Measurements from ENCODE around the gene PSEN2. TPM values are rescaled to one million over a fixed set of nuclear protein-coding genes. Genes with fewer than 3 reads are reported as not detected.

PSEN2 gene
- total and polyA plus RNA-seq, 2 donors = 4.3 to 7.5 TPM

DNA sequence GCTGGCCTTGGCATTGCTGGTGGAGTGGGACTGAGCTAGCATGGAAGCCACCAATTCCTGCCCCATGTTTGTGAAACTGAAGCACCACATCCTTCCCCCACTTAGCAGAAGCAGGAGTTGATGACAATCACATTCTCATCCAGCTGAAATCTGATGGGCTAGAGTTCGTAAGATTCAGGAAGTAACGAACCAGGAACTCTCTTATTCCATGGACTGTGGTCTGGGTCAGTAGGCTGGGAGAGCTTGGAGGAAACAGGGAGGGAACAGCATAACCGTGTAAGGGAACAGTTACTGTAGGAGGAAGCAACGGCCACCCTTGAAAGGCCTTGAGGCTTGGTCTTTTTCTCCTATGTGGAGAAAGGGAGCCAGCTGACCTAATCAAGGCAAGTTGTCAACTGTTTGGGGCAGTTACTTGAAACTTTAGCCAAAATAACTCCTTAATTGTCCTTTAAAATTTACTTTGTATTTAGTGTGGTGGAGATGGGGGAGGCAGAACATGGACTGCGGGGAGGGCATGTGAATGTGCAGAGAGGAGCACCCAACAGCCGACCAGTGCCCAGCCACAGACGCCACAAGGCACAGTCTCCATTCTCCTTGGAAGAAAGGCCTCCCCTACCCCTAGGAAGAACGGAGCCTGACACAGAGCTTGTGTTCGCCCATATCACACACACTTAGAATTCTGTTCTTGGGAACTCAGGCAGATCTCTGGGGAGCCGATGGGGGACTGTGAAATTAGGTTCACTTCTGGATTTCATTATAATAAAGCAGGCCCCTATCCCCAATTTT, 67.7 kb downstream of the PSEN2 start:
- Histone ChIP-seq H3K4me3 (ENCODE audit: low read length in 2 of 2) (no peak overlapping the region), H3K36me3 (ENCODE audit: control insufficient read depth in 2 of 2, insufficient read depth in 2 of 2, low read length in 1 of 2) (no peaks in the 10 kb centered on the region), H3K27ac (ENCODE audit: low read depth in 1 of 2, low read length in 1 of 2) (peak overlapping the region in 1 of 2 donors; percentile 33), H3K9me3 (ENCODE audit: control insufficient read depth in 2 of 2, insufficient read depth in 1 of 2, low read length in 1 of 2) (no peaks in the 10 kb centered on the region), H3K4me1 (ENCODE audit: control insufficient read depth in 2 of 2, insufficient read depth in 2 of 2, low read length in 2 of 2) (peaks cover 18 to 20% of the 10 kb centered on the region in 2 donors), H3K27me3 (ENCODE audit: control insufficient read depth in 2 of 2, insufficient read depth in 1 of 2, low read length in 1 of 2) (no peaks in the 10 kb centered on the region)
- DNase-seq (ENCODE audit: low read depth in 6 of 9, low spot score in 9 of 9) = no peak
- 91% methylated on average over 10 of the region's 10 CpGs for WGBS

DNA sequence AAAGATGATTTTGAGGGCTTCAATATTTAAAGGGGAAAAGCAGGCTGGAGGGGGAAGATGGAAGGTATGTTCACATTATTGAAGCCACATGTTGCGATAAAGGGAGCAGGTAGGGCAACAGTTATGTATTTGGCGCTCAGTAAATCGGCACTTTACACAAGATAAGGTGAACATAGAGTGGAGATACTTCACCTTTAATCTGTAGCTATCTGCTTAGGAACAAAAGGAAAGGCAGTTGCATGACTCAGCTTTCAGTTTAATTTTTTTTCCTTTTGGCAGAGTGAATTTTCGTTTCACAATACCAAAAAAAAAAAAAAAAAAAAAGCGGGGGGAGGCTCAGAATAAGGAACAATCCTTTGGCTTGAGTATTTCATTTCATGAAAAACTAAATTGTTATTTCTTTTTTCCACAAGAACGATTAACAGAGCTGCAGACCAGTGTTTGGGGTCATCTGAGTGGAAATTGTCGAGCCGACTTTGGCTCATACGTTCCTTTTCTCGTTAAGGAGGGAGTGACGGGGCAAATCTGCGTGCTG, 68.6 kb downstream of the PSEN2 start:
- WGBS = 4% methylated on average over 12 of the region's 12 CpGs
- H3K36me3 ChIP-seq (ENCODE audit: control insufficient read depth in 2 of 2, insufficient read depth in 2 of 2, low read length in 1 of 2) = no peaks in the 10 kb centered on the region
- H3K27ac ChIP-seq (ENCODE audit: low read depth in 1 of 2, low read length in 1 of 2) = peak overlapping the region; percentile 98 to 99
- H3K4me1 ChIP-seq (ENCODE audit: control insufficient read depth in 2 of 2, insufficient read depth in 2 of 2, low read length in 2 of 2) = peaks cover 20 to 21% of the 10 kb centered on the region in 2 donors
- DNase-seq (ENCODE audit: low read depth in 6 of 9, low spot score in 9 of 9) = peak in 1 of 9 donors; percentile 41
- H3K4me3 ChIP-seq (ENCODE audit: low read length in 2 of 2) = peak overlapping the region; percentile 67 to 78
- H3K27me3 ChIP-seq (ENCODE audit: control insufficient read depth in 2 of 2, insufficient read depth in 1 of 2, low read length in 1 of 2) = no peaks in the 10 kb centered on the region
- no peaks in the 10 kb centered on the region for H3K9me3 ChIP-seq (ENCODE audit: control insufficient read depth in 2 of 2, insufficient read depth in 1 of 2, low read length in 1 of 2)

DNA sequence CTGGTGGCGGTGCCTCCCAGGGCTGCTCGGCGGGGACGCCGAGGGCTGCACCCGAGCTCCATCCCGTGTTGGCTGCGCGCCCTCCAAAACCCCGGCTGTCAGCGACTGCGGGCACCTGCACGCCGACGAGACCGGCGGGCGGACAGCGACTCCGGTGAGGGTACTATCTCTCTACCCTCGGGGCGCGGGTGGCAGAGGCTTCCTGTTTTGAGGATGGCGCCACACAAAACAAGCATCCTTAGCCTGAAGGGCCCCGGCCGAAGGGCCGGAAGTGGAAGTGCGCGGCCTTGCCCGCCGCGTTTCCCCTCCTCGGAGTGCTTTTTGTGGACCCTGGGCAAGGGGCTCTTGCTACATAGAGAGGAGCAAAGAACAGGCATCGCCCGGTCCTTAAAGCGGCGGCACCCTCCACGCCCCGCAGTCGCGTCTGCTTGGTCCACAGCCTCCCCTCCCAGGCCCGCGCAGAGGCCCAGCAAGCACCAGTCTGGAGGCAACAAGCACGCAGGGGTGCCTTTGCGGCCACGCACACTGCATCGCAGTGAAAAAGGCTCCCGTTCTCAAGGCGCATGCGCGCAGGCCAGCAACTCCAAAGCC, 69.1 kb downstream of the PSEN2 start:
- DNase-seq (ENCODE audit: low read depth in 6 of 9, low spot score in 9 of 9) = peak in 2 of 9 donors; percentile 63 to 97
- H3K9me3 ChIP-seq (ENCODE audit: control insufficient read depth in 2 of 2, insufficient read depth in 1 of 2, low read length in 1 of 2) = no peaks in the 10 kb centered on the region
- no peaks in the 10 kb centered on the region for H3K36me3 ChIP-seq (ENCODE audit: control insufficient read depth in 2 of 2, insufficient read depth in 2 of 2, low read length in 1 of 2)
- H3K4me1 ChIP-seq (ENCODE audit: control insufficient read depth in 2 of 2, insufficient read depth in 2 of 2, low read length in 2 of 2) = peaks cover 20 to 21% of the 10 kb centered on the region in 2 donors
- peak overlapping the region; percentile 98 to 99 for H3K27ac ChIP-seq (ENCODE audit: low read depth in 1 of 2, low read length in 1 of 2)
- H3K27me3 ChIP-seq (ENCODE audit: control insufficient read depth in 2 of 2, insufficient read depth in 1 of 2, low read length in 1 of 2) = no peaks in the 10 kb centered on the region
- WGBS = under 1% methylated on average over 51 of the region's 51 CpGs
- H3K4me3 ChIP-seq (ENCODE audit: low read length in 2 of 2) = peak overlapping the region; percentile 67 to 78

DNA sequence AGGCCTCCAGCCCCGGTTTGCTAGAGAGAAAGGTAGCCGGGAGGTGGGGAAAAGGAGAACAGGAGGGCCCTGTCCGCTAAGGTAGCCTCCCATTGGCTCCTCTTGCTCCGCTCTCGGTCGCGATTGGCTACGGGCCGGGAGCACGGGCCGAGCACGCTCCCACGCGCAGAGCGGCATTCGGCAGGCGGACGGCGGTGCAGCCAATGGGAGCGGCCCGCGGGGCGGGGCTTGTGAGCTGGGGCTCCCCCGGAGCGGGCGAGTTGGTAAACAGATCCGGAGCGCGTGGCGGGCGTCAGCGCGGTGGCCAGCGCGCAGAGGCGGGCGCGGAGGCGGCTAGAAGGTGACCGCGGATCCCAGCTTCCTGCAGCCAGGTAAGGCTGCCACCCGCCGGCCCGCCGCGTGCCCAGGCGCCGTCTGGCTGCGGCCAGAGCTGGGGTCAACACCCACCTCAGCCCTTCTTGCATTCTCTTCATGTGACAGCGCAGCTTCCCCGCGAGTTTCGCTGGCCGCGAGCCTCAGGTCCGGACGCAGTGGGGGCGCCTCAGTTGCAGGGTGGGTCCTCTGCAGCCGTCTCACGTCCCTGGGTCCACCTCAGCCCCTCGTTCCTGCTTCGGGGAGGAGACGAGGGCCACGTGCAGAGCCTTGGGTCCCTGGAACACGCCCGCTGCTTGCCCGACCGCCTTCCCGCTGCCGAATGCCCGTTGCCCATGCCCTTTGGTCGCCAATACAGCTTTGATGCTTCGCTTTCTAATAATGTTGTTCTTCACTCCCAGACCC, 69.8 kb downstream of the PSEN2 start, which contains the start of gene COQ8A:
COQ8A (plus strand) TSS at position 266 of the 777 bp plus-strand sequence. CDS start 21,092 bp downstream, outside the sequence.
- H3K36me3 ChIP-seq (ENCODE audit: control insufficient read depth in 2 of 2, insufficient read depth in 2 of 2, low read length in 1 of 2) = peaks cover 0 to 3% of the 10 kb centered on the region in 2 donors
- H3K4me1 ChIP-seq (ENCODE audit: control insufficient read depth in 2 of 2, insufficient read depth in 2 of 2, low read length in 2 of 2) = peaks cover 20 to 21% of the 10 kb centered on the region in 2 donors
- DNase-seq (ENCODE audit: low read depth in 6 of 9, low spot score in 9 of 9) = peak in 8 of 9 donors; percentile 96 to 99 (median 98)
- H3K27me3 ChIP-seq (ENCODE audit: control insufficient read depth in 2 of 2, insufficient read depth in 1 of 2, low read length in 1 of 2) = no peaks in the 10 kb centered on the region
- no peaks in the 10 kb centered on the region for H3K9me3 ChIP-seq (ENCODE audit: control insufficient read depth in 2 of 2, insufficient read depth in 1 of 2, low read length in 1 of 2)
- under 1% methylated on average over 73 of the region's 73 CpGs for WGBS
- H3K27ac ChIP-seq (ENCODE audit: low read depth in 1 of 2, low read length in 1 of 2) = peak within 1 kb of the TSS; percentile 98 to 99
- peak within 1 kb of the TSS; percentile 78 to 84 for H3K4me3 ChIP-seq (ENCODE audit: low read length in 2 of 2)

DNA sequence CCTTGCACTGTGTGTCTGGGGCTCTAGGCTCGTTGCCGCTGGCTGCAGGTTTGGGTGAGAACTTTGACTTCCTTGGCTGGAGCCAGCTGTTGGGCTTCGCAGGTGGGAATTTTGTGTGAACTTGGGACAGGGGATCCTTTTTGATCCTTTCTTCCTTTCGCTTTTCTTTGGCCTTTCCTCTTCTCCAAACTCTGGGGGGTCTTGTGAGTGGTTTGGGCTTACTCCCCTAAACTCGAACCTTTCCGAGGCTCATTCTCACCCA, 70.3 kb downstream of the PSEN2 start:
- no peak for DNase-seq (ENCODE audit: low read depth in 6 of 9, low spot score in 9 of 9)
- Histone ChIP-seq H3K27me3 (ENCODE audit: control insufficient read depth in 2 of 2, insufficient read depth in 1 of 2, low read length in 1 of 2) (no peaks in the 10 kb centered on the region), H3K4me3 (ENCODE audit: low read length in 2 of 2) (peak overlapping the region; percentile 53 to 84), H3K9me3 (ENCODE audit: control insufficient read depth in 2 of 2, insufficient read depth in 1 of 2, low read length in 1 of 2) (no peaks in the 10 kb centered on the region), H3K4me1 (ENCODE audit: control insufficient read depth in 2 of 2, insufficient read depth in 2 of 2, low read length in 2 of 2) (peaks cover 21 to 24% of the 10 kb centered on the region in 2 donors), H3K27ac (ENCODE audit: low read depth in 1 of 2, low read length in 1 of 2) (no peak overlapping the region), H3K36me3 (ENCODE audit: control insufficient read depth in 2 of 2, insufficient read depth in 2 of 2, low read length in 1 of 2) (peaks cover 0 to 3% of the 10 kb centered on the region in 2 donors)
- 42% methylated on average over 6 of the region's 6 CpGs for WGBS

DNA sequence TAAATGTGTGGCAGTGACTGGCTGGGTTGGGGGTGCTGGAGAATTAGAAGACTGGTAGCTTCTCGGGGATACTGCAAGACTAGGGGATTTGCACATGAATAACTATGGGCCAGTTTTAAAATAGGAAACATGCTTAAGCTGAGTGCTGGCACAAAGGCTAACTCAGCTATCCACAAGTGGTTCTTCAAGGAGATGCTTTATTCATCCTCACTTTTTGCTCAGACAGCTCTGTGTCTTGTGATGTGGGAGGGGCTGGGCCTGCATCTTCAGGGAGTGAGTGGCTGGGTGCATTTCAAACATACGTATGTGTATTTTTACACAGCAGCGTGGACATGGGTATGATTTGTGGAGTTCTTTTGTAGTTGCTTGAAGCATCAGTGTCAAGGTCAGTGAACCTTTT, 72.0 kb downstream of the PSEN2 start:
- no peak overlapping the region for H3K4me3 ChIP-seq (ENCODE audit: low read length in 2 of 2)
- no peaks in the 10 kb centered on the region for H3K27me3 ChIP-seq (ENCODE audit: control insufficient read depth in 2 of 2, insufficient read depth in 1 of 2, low read length in 1 of 2)
- peaks cover 0 to 3% of the 10 kb centered on the region in 2 donors for H3K36me3 ChIP-seq (ENCODE audit: control insufficient read depth in 2 of 2, insufficient read depth in 2 of 2, low read length in 1 of 2)
- H3K27ac ChIP-seq (ENCODE audit: low read depth in 1 of 2, low read length in 1 of 2) = no peak overlapping the region
- DNase-seq (ENCODE audit: low read depth in 6 of 9, low spot score in 9 of 9) = no peak
- H3K4me1 ChIP-seq (ENCODE audit: control insufficient read depth in 2 of 2, insufficient read depth in 2 of 2, low read length in 2 of 2) = peaks cover 21 to 24% of the 10 kb centered on the region in 2 donors
- 96% methylated on average over 3 of the region's 3 CpGs for WGBS
- no peaks in the 10 kb centered on the region for H3K9me3 ChIP-seq (ENCODE audit: control insufficient read depth in 2 of 2, insufficient read depth in 1 of 2, low read length in 1 of 2)

DNA sequence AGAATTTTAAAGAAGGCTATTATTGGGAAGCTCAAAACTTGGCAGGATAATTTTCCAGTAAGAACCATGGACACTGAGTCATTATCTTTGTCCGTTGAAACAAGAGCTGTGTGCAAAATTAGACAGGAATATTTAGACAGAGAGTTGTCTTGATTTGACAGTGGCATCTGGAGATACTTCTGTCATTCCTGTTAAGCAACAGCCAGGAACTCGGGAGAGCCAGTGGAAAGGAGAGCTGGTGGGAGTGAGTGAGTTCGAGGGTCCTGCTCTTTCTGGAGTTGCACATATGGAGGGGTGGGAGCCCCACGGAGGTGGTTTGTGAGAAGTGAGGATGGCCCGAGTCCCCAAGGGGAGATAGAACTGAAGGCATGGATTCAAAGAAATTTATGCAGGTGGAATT, 72.7 kb downstream of the PSEN2 start:
- WGBS = 95% methylated on average over 5 of the region's 5 CpGs
- DNase-seq (ENCODE audit: low read depth in 6 of 9, low spot score in 9 of 9) = no peak

DNA sequence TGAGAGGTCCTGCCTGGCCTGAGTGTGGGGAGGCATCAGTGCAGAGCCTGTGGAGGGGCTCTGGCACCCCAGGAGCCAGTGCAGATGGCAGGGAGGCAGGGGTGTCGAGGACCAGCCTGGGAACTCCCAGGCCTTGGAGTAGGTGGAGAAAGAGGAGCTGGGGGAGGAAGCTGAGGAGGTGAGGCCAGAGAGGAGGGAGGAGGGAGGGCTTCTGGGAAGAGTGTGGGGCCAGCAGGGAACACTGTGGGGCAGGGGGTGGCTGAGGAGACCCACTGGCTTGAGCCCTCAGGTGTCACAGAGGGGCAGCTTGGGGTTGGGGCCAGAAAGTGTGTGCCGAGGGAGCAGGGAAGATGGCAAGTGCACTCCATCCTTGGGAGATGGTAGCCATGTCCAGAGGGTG, 73.5 kb downstream of the PSEN2 start:
- Histone ChIP-seq H3K27me3 (ENCODE audit: control insufficient read depth in 2 of 2, insufficient read depth in 1 of 2, low read length in 1 of 2) (no peaks in the 10 kb centered on the region), H3K27ac (ENCODE audit: low read depth in 1 of 2, low read length in 1 of 2) (no peak overlapping the region), H3K36me3 (ENCODE audit: control insufficient read depth in 2 of 2, insufficient read depth in 2 of 2, low read length in 1 of 2) (peaks cover 0 to 3% of the 10 kb centered on the region in 2 donors), H3K9me3 (ENCODE audit: control insufficient read depth in 2 of 2, insufficient read depth in 1 of 2, low read length in 1 of 2) (no peaks in the 10 kb centered on the region), H3K4me3 (ENCODE audit: low read length in 2 of 2) (no peak overlapping the region), H3K4me1 (ENCODE audit: control insufficient read depth in 2 of 2, insufficient read depth in 2 of 2, low read length in 2 of 2) (peaks cover 11 to 18% of the 10 kb centered on the region in 2 donors)
- WGBS = 97% methylated on average over 2 of the region's 2 CpGs
- no peak for DNase-seq (ENCODE audit: low read depth in 6 of 9, low spot score in 9 of 9)

More for the DNA sequence above, 72.7 kb downstream of the PSEN2 start:
- Histone ChIP-seq H3K9me3 (ENCODE audit: control insufficient read depth in 2 of 2, insufficient read depth in 1 of 2, low read length in 1 of 2) (no peaks in the 10 kb centered on the region), H3K4me3 (ENCODE audit: low read length in 2 of 2) (no peak overlapping the region), H3K27ac (ENCODE audit: low read depth in 1 of 2, low read length in 1 of 2) (no peak overlapping the region), H3K36me3 (ENCODE audit: control insufficient read depth in 2 of 2, insufficient read depth in 2 of 2, low read length in 1 of 2) (peaks cover 0 to 3% of the 10 kb centered on the region in 2 donors), H3K4me1 (ENCODE audit: control insufficient read depth in 2 of 2, insufficient read depth in 2 of 2, low read length in 2 of 2) (peaks cover 18 to 24% of the 10 kb centered on the region in 2 donors), H3K27me3 (ENCODE audit: control insufficient read depth in 2 of 2, insufficient read depth in 1 of 2, low read length in 1 of 2) (no peaks in the 10 kb centered on the region)

Measured in thymus (tissue), 11 donors.